NCI-H510A treated with DMSO at 0.1 percent for 48 hours (cell line): Measurements from ENCODE around the gene P2RX1.
"Not testable (repeated sequence)": the region's sequence is repeated elsewhere in the genome, so short reads cannot be mapped to it uniquely, and the experiment has no call there.

ENCODE experiments used
- DNase-seq: peaks from one replicate; lab custom pipeline; 2025; lab: John Stamatoyannopoulos, UW

Gene P2RX1

GRCh38 chr17:3951420-3951819 lies 35.2 kb upstream of the P2RX1 start:
- no peak for DNase-seq

- DNase-seq: no peak
These were observed 34.7 kb upstream of the P2RX1 start for GRCh38 chr17:3951003-3951402.

DNA sequence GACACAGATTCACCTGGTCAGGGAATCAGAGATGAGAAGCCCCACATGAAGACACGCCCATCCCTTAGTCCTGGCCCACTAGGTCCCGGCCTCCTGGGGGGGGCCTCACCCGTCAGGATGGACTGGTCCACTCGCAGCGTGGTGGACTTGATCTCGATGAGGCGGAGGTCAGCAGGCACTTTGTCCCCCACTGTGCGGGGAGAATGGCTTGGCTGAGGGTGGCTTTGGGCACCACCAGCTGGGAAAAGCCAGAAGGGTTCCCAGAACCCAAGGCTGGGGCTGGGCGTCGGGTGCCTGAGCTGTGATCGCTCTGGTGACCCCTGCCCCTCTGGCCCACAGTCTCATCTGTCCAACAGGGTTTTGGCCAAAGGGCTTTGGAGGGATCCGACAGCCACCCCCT lies 34.3 kb upstream of the P2RX1 start:
- no peak for DNase-seq

DNA sequence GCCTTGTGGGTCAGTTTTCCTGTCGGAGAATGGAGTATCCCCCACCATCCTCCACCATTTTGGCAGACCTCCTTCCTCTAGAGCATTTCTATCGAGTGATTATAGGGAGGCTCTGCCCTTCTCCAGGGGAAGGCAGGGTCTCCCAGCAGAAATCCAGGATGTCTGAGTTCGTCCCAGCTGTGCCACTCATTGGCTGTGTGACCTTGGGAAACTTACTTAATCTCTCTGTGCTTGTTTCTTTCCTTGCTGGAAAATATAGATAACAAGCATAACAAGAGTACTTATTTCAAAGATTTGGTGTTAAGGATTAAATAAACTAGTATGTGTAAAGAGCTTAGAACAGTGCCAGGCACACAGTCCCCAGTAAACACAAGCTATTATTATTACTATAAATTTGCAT lies 33.2 kb upstream of the P2RX1 start:
- DNase-seq: no peak

DNA sequence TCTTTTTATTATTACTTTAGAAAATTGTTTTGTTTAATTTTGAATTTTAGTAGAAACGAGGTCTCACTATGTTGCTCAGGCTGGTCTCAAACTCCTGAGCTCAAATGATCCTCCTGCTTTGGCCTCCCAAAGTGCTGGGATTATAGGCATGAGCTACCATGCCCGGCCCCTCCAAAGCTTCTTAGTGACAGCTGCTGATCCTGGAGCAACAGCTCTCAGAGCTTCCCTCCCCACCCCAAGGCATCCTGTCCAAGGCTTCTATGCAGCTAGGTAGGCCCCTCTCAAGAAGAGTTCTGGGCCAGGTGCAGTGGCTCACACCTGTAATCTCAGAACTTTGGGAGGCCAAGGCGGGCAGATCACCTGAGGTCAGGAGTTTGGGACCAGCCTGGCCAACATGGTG lies 32.3 kb upstream of the P2RX1 start:
- not testable (repeated sequence) for DNase-seq

DNA sequence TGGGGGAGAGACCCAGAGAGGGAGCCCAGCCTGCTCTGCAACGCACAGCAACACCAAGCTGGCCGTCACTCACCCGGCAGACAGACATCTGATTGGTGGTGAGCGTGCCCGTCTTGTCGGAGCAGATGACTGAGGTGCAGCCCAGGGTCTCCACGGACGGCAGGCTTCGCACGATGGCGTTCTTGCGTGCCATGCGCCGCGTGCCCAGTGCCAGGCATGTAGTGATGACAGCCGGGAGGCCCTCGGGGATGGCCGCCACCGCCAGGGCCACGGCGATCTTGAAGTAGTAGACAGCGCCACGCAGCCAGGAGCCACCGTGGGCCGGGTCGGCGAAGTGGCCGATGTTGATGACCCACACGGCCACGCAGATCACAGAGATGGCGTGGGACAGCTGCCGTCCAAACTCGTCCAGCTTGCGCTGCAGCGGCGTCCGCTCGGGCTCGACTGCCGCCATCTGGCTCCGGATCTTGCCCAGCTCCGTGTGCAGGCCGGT lies 31.1 kb upstream of the P2RX1 start:
- DNase-seq: no peak

GRCh38 chr17:3946711-3947235 lies 30.5 kb upstream of the P2RX1 start:
- DNase-seq: no peak

GRCh38 chr17:3944485-3945388 lies 28.5 kb upstream of the P2RX1 start:
- no peak for DNase-seq

- no peak for DNase-seq
These were observed 27.1 kb upstream of the P2RX1 start for GRCh38 chr17:3943240-3943891.

DNA sequence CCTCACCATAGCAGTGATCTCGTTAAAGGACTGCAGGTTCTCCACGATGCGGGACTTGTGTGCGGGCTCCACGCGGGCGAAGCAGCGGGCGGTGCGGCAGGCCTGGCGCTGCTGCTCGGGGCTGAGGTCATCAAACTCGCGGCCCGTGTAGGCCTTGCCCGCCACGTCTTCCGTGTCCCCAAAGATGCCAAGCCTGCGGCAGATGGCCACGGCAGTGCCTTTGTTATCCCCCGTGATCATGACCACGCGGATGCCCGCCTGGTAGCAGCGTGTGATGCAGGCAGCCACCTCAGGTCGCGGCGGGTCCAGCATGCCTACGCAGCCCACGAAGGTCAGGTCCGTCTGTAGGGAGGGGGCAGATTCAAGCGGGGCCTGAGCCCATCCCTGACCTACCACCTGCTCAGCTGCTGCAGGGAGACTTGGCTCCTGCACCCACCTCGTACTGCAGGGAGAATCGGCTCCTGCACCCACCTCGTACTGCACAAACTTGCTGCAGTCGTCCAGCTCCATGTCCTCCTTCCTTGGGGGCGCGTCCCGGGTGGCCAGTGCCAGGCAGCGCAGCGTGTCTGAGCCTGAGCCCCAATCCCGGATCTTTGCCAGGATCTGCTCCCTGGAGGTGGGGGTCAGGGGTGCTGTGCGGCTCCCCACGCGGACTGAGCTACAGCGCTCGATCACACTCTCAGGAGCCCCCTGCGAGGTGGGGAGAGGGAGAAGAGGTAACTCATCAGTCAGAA lies 24.9 kb upstream of the P2RX1 start:
- DNase-seq: no peak

GRCh38 chr17:3937359-3937758 lies 21.1 kb upstream of the P2RX1 start:
- DNase-seq: no peak

DNA sequence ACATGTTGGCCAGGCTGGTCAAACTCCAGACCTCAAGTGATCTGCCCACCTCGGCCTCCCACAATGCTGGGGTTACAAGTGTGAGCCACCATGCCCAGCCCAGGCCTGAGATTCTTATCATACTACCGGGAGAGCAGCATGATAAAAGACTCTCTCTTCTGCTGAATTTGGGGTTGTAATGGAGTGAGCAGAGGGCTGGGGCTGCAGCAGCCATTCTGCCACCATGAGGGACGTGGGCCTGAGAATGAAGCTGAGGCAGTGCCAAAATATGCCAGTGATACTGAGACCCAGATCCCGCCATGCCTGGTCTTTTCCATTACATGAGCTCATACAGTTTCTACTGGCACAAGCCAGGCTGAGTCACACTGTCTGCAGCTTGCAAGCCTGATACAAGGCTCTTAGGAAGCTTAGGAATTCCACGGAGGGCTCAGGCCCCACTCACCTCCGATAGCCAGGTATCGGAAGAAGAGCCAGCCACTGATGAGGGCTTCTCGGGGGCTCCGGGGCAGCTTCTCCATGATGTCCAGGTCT lies 19.6 kb upstream of the P2RX1 start:
- no peak for DNase-seq

- peak; percentile 91 for DNase-seq
These were observed 18.9 kb upstream of the P2RX1 start for GRCh38 chr17:3935140-3935542.

- no peak for DNase-seq
These were observed 13.5 kb upstream of the P2RX1 start for GRCh38 chr17:3929764-3930163.

GRCh38 chr17:3929181-3929580 lies 12.9 kb upstream of the P2RX1 start:
- no peak for DNase-seq

DNA sequence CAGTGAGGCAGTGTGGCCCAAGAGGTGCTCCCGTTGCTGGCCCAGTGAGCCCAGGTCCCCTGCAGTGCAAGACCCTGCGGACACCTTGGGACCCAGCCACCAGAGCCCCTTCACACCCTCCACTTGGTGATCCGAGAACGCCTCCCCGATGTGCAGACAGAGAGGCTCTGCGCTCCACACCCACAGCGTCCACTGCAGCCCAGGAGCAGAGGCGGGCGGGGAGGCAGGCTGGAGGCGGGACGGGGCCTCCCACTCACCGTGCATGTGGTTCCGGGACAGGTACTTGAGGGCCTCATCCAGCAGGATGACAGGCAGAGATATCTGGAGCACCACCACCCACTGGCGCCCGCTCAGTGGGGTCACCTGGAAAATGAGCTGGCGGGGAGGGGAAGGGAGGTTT lies 12.1 kb upstream of the P2RX1 start:
- DNase-seq: no peak

DNA sequence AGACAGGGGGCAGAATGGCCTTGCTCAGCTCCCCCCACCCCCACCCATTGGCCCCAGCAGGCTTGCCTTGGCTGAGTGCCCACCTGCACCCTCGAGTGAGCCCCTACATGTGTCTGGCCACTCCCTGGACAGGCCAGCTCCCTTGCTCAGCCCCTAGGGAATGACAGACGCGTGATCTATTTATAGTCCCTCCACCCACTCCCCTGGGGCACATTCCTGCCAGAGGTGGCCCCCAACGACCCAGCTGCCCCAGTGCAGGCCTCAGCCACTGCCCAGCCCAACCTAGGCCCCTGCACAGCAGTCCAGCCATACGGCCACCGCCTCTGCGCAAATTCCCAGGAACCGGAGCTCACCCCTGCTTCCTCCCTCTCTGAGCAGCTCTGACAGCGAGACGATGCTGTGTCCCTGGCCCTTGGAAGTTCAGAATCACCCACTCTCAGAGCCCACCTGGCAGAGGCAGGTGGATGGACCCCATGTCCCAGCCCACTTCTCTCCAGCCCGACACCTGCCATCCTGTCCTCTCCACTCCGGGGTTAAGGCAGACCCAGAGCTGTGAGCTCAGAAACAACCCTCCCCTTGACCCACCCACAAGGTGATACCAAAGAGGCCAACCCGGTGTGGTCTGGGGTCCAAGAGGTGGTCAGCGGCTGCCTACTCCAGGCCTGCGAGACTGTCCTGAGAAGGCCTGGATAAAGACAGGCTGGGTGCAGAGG lies 11.5 kb upstream of the P2RX1 start:
- no peak for DNase-seq

DNA sequence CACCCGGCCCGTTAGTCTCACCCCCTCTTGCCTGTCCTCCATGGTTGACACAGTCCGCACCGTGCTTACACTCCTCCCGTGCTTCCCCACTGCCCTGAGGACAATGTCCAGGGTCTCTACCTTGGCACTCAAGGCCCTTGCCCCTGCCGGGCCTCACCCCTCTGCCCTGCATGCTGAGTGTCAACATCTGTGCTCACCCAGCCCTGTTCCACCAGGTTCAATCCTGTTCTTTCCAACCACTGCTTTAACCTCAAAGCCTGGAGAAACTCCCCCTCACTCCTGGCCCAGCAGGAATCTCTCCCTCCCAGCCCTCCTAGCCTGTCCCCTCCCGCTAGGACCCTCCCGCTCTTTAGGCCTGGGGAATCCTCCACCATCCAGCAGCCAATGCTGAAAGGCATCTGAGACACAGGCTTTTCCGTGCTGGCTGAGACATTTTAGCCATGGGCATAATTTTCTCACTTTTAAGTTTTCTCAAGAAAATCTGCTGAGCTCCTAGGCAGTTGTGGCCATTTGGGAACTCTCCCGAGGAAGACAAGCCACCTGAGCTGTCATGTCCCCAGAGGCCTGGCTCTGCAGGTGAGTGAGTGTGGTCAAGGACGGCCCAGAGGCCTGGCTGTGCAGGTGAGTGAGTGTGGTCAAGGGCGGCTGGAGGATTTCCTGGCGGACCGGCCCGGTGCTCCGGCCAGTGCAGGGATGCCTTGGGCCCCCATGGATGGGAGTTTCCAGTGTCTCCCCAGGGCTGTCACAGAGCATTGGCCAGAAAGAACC lies 10.8 kb upstream of the P2RX1 start:
- no peak for DNase-seq

DNA sequence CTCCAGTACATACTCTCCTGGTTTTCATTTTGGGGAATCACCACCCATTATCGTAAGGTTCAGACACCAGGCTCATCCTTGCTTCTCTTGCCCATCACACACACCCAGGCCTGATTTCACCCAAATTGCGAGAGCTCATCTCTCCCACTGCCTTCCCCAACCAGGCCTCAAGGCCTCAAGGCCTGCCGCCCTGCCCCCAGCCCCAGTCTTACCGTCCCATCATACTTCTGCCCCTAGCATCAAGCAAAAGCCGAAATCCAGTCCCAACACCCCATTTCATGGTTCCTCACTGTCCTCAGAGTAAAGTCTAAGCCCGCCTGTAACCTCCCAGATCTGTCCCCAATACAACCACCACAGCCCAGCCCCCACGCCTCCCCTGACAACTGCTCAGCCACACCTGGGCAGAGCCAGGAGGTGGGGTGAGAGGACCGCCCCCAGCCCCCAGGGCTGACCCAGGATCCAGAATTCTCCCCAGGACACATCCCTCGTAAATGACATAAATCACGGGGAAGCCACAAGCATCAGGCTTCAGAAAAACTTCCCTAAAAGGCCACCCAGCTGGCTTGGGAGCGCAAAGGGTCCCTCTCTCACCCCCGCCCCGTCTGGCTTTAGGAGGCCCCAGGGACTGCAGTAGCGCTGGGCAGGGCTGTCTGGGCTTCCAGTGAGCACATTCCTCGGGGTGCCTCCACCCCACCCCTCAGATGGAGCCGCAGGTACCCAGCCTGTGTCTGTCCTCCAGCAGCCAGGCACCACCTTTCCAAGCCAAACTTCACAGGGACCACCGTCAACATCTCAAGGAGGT lies 9.6 kb upstream of the P2RX1 start:
- no peak for DNase-seq
